Measurements from ENCODE around the gene PARD6G.
"Not testable (repeated sequence)": the region's sequence is repeated elsewhere in the genome, so short reads cannot be mapped to it uniquely, and the experiment has no call there.

Gene PARD6G

DNA sequence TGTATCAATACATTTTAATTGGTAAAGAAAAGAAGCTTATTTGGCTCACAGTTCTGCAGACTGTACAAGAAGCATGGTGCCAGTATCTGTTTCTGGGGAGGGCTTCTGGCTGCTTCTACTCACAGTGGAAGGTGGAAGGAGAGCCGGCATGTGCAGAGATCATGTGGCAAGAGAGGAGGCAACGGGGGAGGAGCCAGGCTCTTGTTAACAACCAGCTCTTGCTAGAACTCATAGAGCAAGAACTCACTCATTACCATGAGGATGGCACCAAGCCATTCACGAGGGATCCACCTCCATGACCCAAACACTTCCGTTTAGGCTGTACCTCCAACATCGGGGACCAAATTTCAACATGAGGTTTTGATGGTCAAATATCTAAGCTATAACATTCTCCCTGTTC is 7.5 kb downstream of the PARD6G start:
- DNase-seq = no peak

DNA sequence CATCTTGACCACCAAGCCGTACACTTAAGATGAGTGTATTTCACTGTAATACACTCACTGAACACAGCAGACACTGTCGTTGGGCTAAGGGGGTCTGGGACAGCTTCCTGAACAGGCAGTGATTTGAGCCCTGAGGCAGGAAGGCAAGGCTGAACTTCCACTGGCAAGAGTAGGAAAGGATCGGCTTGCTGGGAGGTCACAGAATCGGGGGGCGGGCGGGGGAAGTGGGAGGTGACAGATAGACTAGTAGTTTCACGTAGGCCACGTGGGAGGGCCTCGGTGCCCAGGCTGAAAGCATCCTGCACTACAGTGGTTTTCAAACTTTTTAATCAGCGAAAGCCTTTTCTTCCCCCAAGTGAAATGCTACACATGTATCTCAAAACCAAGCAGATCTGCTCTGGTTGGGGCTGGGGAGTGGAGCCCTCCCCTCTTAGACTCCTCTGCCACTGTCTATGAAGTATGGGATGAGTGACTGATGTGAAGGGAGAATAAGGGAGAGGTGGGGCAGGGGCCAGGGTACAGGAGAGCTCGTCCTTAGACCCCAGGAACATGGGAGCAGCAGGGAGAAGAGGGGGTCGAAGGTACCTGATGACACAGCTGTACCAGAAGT is 8.6 kb downstream of the PARD6G start:
- DNase-seq = no peak

- not testable (repeated sequence) for DNase-seq
Measured at GRCh38 chr18:80237519-80237918, 9.8 kb downstream of the PARD6G start.

DNA sequence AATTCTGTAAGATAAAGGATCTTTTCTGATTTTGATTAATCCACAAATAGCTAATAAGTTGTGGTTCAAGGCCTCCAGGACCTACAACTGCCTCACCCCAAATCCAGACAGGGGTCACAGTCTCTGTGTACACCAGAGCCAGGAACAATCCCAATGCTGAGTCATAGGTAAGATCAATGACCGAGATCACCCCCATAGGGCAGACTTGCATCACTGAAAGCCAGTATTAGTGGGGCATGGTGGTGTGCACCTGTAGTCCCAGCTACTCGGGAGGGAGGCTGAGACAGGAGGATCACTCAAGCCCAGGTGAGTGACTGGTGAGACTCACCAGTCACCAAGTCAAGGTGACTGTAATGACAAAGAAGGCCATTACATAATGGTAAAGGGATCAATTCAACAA is 12.9 kb downstream of the PARD6G start:
- DNase-seq = no peak

DNA sequence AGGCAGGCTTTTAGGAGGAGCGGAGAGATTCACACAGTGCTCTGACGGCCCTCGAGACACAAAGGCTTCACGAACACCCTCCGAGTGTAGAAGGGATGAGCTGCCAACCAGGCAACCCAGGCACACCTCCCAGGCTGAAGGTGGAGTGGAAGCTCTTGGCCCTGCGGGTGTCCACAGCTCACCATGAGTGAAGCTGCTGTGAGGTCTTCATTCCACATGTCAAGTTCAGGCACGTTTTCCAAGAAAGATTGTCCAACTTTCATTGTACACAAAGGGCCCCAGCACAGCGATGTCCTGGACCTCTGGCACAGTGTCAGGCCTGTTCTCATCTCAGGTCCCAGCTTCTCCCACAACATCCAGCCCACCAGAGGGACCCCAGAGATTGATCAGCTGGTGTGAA is 13.4 kb downstream of the PARD6G start:
- no peak for DNase-seq

DNA sequence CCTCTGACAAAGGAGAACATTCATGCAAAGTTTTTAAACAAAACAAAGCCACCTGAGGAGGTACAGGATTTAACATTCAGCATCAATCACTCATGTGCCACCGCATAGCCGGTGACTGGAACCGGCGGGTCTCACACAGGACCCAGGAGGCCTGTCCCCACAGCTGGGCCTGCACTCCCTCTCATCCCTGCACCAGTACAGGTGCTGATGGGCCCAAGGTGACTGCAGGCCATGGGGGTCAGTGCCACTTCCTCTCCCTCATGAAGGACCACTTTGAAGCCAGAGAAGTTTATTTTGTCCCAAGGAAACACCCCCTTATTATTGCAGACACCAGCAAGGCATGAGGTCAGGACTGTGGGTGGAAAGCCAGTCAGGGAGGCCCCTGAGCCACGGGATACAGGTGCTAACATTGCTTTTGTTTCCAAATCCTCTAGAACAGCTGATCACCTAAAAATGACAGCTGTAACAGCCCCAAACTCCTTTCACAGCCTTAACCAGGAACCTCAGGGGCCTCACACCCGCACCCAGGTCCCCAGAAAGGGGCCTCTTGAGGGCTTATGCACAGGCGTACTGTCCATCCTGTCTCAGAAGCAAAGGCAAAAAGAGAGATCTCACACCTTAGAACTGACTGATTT is 14.0 kb downstream of the PARD6G start:
- DNase-seq = no peak

DNA sequence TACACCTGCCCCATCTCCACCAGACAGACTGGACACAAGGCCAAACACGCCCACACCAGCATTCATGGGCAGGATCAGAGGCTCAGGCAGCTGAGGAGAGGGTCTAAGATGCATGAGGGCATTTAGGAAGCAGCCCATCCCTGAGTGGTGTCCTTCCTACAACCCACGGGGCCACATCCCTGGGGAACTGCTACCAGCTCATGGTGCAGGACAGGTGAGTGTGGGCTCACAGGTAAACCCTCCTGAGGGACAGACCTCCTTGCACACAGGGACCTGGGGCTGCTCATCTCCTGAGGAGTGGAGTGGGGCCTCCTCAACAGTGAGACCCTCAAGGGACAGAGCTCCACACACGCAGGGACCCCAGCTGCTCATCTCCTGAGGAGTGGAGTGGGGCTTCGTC is 14.6 kb downstream of the PARD6G start:
- no peak for DNase-seq

DNA sequence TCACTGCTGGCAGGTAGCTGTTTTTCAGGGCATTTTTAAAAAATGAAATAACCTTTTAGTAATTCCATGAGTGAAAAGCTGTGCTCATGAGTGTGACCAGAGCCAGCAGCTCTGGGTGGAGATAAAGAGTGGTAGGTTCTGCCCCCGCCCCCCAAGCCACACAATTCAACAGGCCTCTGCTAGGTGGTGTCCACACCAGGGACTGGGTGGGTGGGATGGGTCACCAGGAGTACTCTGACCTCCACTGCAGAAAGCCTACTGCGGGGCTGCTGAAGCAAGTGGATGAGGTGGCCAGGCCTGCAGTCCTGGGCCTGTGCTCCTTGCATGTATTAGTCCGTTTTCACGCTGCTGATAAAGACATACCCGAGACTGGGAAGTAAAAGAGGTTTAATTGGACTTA is 15.3 kb downstream of the PARD6G start:
- no peak for DNase-seq

DNA sequence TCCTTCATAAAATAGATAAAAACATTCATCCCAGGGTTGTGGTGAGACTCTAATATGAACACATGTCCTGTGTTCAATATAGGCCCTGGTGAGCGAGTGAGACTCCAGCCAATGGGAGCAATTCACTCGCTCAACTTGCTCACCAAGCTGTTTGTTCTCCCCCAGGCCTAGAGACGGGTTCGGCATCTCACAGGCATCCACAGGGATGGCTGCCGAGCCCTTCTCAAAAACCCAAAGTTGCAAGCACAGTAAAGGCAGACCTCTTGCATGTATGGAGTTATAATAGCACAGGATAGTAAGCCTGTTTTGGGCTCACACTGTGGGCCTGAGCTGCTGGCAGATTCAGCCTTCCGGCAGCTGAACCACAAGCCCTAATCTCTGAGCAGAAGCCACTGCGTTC is 15.7 kb downstream of the PARD6G start:
- no peak for DNase-seq

DNA sequence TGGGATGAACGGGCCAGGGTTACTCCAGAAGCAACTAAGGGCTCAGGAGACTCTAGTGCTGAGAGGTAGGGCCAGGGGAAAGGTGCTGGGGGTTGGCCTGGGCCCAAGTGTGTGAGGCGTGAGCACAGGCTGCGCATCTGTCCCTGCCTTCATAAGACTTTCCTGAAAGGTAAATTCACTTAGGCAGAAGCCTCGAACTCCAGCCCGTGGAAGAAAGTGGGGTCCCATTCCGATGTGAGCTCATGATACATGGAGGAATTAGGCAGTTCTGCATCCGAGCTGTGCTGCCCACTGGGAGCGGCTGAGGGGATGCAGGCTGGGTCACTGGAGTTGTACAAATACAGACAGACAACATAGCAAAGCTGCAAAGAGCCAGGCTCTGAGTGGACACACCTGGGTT is 16.2 kb downstream of the PARD6G start:
- DNase-seq = no peak

DNA sequence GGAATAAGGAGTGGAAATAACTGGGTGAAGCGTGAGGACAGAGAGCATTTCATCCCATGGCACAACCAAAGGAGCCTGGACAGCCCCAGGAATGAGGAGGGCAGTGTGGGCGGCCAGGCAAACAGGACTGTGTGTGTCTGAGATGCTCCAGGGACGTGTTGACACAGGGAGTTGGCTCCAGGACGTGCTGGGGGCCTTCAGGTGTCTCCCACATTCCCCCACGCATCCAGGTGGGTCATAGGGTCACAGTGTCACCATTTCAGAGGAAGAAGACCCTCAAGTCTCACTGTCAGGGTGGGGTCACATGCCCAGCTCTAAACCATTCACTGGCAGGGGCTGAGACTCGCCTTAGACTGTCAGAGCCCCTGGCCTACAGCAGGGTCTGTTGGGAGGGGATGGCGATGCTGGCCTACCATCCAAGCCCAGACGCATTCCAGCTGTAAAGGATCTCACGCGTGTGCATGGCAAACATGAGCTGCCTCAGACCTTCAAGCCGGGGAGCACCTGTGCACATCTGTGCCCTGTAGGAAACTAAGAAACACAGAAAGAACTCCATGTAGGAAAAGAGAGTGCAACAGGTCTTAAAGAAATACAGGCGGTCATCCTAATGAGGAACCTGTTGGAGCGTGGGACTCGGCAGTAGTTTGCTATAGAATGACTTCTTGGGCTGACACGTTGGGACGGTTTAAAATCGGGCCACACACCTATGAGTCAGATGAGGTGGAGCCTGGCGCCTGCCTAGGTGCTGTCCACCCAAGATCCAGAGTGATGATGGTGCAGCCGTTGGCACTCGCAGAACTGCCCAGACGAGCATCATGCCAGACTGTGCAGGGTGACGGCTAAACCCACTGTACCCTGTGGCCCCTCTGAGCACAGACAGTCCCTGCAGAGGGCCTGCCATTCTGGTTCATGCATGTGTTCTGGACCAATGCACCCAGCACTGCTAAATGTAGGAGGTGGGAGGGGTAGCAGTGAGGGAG is 17.3 kb downstream of the PARD6G start:
- DNase-seq = no peak

- DNase-seq = no peak
Measured at GRCh38 chr18:80229363-80229762, 18.0 kb downstream of the PARD6G start.

DNA sequence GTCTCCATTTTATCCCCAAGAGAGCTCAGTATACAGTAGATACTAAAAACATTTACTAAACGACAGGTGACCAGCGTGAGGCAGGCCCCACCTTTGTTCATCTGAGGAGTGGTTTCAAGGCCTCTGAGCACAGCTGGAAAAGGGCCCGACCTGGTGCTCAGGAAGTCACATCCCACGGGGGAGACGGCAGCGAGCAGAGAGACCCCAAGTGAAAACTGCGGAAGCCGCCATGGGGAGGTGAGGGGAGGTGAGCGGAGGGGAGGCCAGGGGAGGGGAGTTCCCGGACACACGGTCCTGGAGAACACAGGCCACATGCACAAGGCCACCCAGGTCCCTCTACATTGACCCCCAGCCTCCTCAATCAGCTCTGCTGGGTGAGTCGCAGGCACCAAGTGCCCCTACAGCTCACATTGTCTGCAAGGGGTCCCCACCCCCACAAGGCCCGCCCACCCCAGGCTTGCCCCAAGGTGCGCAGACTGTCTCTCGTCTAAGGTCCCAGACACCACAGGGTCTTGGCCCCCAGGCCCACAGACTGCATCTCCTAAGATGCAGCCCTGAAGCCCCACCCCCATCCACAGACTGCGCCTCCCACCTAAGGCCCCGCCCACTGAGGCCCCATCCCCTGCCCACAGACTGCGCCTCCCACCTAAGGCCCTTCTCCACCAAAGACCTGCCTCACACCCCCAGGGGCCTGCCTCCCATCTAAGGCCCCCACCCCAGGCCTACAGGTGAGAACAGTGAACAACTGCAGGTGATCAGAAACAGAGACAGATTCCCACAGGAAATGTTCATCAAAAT is 19.1 kb downstream of the PARD6G start:
- DNase-seq = no peak

GRCh38 chr18:80227472-80227871 is 19.8 kb downstream of the PARD6G start:
- no peak for DNase-seq

- DNase-seq = no peak
Measured at GRCh38 chr18:80225685-80226084, 21.6 kb downstream of the PARD6G start.

GRCh38 chr18:80223581-80224148 is 23.6 kb downstream of the PARD6G start:
- DNase-seq = no peak

GRCh38 chr18:80219488-80219887 is 27.8 kb downstream of the PARD6G start:
- not testable (repeated sequence) for DNase-seq

GRCh38 chr18:80218341-80219227 is 28.7 kb downstream of the PARD6G start:
- DNase-seq = no peak

DNA sequence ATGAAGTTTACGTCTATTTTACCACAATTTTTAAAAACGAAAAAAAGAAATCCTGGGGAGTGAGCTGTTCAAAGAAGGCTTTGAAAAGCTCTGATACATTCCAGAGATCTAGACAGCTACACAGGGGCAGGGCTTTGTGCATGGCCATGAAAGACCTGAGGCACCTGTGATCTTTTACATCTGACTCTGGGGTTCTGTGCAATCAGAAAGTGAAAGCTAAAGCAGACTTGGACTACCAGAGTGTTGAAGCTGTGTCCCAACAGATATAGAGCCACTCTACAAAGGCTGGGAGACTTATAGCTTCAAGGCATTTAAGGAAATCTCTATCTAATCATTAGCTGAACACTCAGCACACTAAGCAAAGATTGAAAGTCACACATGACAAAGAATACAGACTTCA is 34.1 kb downstream of the PARD6G start:
- DNase-seq = no peak

DNA sequence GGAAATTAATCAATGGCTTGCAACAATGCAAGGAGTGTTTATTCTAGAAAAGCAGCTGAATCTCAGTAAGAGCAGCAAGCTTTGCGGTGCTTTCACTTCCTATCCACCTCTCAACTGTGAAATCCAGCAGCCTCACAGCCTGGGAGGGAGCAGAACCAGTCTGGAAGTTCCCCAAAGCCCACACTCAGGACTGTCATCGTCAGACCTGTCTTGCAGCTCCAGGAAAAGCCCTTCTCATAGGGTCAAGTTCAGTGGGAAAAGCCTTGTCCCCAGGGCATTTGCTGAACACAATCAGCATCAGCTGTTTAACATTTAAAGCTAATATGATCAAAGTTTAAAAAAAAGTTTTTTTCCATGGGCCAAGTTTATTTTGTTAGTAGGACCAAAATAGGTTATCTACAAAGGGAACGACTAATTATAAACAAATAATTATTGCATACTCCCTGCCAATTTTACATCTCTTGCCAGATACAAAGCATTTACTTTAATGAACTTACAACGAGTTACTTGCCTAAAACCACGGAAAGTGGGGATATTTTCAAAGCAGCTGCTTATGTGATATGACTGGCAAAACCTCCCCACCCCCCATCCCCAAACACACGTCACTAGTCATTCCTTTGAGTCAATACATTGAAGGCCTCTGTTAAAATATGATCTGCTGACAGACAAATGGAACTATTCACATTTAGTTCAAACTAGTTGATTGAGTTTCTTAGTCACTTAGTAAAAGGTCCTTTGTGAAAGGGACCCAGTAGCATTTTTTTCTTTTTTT is 36.8 kb downstream of the PARD6G start:
- no peak for DNase-seq

DNA sequence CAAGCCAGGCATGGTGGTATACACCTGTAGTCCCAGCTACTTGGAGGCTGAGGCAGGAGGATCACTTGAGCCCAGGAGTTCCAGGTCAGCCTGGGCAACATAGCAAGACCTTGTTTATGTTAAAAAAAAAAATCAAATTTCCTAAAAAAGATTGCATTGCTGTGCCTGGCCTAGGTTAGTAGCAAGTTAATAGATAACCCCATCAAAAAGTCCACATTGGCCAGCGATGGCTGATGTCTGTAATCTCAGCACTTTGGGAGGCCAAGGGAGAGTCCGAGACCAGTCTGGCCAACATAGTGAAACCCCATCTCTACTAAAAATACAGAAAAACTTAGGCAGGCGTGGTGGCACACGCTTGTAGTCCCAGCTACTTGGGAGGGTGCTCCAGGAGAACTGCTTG is 38.7 kb downstream of the PARD6G start:
- no peak for DNase-seq
